LNCAP (cell line): Measurements from ENCODE around the gene SPATA16.

ENCODE experiments used
- CTCF ChIP-seq: fragments of 450-650 bp; IDR thresholded peaks from 2 replicates; pipeline ENCODE4 v1.5.1; 2017; ENCODE audit warnings: mild to moderate bottlenecking

The SPATA16 gene

GRCh38 chr3:172859041-172859440, 282.0 kb downstream of the SPATA16 start:
- TF ChIP-seq CTCF, result no peak

GRCh38 chr3:172856795-172857742, 284.0 kb downstream of the SPATA16 start:
- TF ChIP-seq CTCF, result no peak

GRCh38 chr3:172855037-172855436, 286.0 kb downstream of the SPATA16 start:
- TF ChIP-seq CTCF, result no peak

- TF ChIP-seq CTCF, result no peak
Measured at GRCh38 chr3:172853921-172854666, 286.9 kb downstream of the SPATA16 start.

- TF ChIP-seq CTCF, result no peak
Measured at GRCh38 chr3:172853005-172853404, 288.0 kb downstream of the SPATA16 start.

GRCh38 chr3:172848910-172849309, 292.1 kb downstream of the SPATA16 start:
- TF ChIP-seq CTCF, result no peak

GRCh38 chr3:172847292-172847691, 293.7 kb downstream of the SPATA16 start:
- no peak for TF ChIP-seq CTCF
